Activated effector memory CD4-positive, alpha-beta T cell treated with anti-CD3 and anti-CD28 coated beads, Interleukin-2, amount 50 U/mL, for 16 hours (primary cell): ENCODE data around the gene PIM3.
A peak's percentile ranks its signal among the peaks of the same experiment; 100 is the strongest.

Experiments used
- DNase-seq: peaks from one replicate; pipeline ENCODE4 v3.0.0-alpha.2; 2020

PIM3 gene

GRCh38 chr22:49960159-49961004 is at the start of gene PIM3:
Gene PIM3 (plus strand): TSS chr22:49960772. CDS start chr22:49960948, 176 bp downstream.
- peak; percentile 97 for DNase-seq

- no peak for DNase-seq
Measured at GRCh38 chr22:49911881-49912625, 48.5 kb upstream of the PIM3 start.

- no peak for DNase-seq
Measured at GRCh38 chr22:49913026-49913425, 47.5 kb upstream of the PIM3 start.

GRCh38 chr22:49913446-49913845 is 47.1 kb upstream of the PIM3 start:
- DNase-seq = no peak

- DNase-seq = no peak
Measured at GRCh38 chr22:49914256-49914655, 46.3 kb upstream of the PIM3 start.

- DNase-seq = no peak
Measured at GRCh38 chr22:49915610-49916009, 45.0 kb upstream of the PIM3 start.

GRCh38 chr22:49916831-49917230 is 43.7 kb upstream of the PIM3 start:
- no peak for DNase-seq

- DNase-seq = peak; percentile 99
Measured at GRCh38 chr22:49917974-49918910, 42.3 kb upstream of the PIM3 start, which contains the start of the genes ALG12 and CRELD2. Gene ALG12 (minus strand): TSS chr22:49918438. CDS start chr22:49913765, 4,673 bp downstream. Gene CRELD2 (plus strand): TSS chr22:49918634. CDS start chr22:49918770, 136 bp downstream.

- DNase-seq = no peak
Measured at GRCh38 chr22:49918911-49919881, 41.4 kb upstream of the PIM3 start.

GRCh38 chr22:49920859-49921258 is 39.7 kb upstream of the PIM3 start:
- no peak for DNase-seq

- DNase-seq = no peak
Measured at GRCh38 chr22:49921508-49922278, 38.9 kb upstream of the PIM3 start.

- DNase-seq = no peak
Measured at GRCh38 chr22:49922484-49922883, 38.1 kb upstream of the PIM3 start.

GRCh38 chr22:49922926-49923325 is 37.6 kb upstream of the PIM3 start:
- no peak for DNase-seq

GRCh38 chr22:49923445-49923844 is 37.1 kb upstream of the PIM3 start:
- peak; percentile 81 for DNase-seq

- no peak for DNase-seq
Measured at GRCh38 chr22:49924113-49924833, 36.3 kb upstream of the PIM3 start.

- peak; percentile 89 for DNase-seq
Measured at GRCh38 chr22:49925525-49926128, 34.9 kb upstream of the PIM3 start.

GRCh38 chr22:49926916-49927315 is 33.7 kb upstream of the PIM3 start:
- DNase-seq = no peak

- no peak for DNase-seq
Measured at GRCh38 chr22:49927483-49928184, 32.9 kb upstream of the PIM3 start.

- DNase-seq = no peak
Measured at GRCh38 chr22:49928185-49928495, 32.4 kb upstream of the PIM3 start.
